Activated T-cell treated with anti-CD3 and anti-CD28 coated beads for 48 hours (primary cell): Measurements from ENCODE around the gene ARHGEF17.

Source experiments
- DNase-seq: peaks from one replicate; pipeline ENCODE4 v3.0.0-alpha.2; 2020; ENCODE audit warnings: low read depth

ARHGEF17 gene

DNA sequence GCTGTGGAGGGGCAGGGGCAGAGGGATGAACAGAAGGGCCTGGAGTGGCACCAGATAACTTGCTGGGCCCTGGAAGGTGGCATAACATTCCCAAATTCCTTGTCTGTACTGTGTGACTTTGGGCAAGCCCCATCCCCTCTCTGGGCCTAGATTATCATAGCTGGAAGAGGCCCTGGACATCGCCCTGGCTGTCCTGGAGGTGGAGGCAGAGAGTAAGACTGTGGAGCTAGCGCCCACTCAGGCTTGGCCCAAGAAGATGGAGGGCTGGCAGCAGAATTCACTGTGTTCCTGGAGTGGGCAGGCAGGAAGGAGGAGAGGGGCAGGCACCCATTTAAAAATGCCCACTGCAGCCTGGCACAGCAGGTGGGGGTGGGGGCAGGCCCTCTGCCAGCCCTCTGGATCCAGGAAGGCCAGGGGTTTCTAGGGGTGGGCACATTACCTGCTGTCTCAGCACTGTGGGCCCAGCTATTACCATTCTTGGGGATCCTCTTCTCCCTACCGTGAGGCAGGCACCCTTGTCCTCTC, 22.6 kb downstream of the ARHGEF17 start:
- no peak for DNase-seq

DNA sequence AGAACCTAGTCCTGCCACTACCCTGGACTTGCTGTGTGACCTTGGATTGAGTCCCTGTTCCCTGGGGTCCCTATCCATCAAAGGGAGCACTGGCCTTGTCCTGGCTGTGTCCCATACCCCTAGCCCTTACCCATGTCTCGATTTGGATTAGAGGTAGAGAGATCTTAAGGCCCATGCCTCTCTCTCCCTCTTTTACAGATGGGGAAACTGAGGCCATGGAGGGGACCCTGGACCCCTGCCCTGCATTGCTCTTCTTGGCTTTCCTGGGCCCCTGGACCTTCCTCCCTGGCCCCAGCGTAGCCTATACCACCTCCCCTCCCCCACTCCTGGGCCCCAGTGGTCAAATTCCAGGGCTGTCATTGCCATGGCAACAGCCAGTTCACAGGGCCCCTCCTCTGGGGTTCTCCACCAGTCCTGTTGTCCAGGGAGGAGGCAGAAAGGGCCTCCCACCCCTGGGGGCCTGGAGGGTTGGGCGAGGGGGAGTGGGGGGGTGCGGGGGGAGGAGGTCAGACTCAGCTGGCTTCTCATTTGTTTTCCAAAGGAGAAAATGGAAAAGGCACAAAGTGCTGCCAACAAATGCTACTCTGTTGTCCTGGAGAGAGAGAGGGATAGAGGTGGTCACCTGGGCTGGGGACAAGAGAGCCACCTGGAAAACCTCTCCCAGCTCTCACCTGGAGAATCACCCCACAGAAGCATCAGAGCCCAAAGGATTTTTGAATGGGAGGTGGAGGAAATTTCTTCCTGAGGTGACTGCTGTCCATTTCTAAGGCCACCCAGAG, 23.3 kb downstream of the ARHGEF17 start:
- no peak for DNase-seq

DNA sequence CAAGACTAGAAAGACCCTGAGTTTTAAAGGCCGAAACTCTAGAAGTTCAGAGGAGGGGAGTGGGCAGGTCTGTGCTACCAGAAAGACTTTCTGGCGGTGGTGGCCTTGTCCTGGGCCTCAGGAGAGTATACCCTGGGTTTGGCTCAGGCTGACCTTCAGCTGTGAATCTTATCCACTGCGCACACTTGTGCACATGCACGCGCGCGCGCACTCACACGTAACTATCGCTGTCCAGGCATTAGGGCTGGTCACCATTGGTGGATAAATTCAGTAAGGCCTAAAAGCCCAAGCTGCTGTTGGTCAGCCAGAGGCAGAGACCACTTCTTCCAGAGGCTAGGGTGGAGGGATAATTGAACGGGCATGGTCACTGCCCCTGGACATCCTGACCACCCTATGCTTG, 25.1 kb downstream of the ARHGEF17 start:
- no peak for DNase-seq

DNA sequence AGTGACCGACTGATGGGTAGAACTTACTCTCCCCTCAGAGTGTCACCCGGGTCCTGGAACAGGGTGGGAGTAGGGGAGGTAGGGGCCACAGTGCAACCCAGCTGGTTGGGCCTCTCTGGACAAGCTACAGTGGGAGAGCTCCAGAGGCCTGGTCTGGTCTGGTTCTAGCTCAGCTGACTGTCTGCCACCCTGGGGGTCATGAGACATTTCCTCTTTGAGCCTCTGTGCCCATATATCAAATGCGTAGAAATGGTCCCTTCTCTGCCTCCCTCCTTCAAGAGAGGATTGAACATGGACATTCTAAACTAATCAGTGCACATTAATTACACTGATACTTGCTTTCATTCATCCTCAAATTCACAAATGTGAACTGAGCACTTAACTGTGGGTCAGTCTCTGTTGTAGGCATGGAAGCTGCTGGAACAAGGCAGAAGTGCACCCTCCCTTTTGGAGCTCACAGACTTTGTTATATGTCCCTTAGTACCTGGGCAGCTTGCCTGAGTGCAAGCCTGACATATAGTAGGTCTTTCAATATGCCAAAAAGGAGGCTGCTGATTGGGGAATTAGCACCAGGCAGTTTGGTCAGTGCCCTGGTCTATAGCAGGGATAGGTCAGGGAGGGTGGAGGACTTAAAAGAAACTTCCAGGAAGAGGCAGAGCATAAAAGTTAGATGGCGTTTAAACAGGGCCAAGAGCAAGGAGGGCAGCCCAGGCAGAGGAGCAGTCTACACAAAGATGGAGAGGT, 25.7 kb downstream of the ARHGEF17 start:
- no peak for DNase-seq

DNA sequence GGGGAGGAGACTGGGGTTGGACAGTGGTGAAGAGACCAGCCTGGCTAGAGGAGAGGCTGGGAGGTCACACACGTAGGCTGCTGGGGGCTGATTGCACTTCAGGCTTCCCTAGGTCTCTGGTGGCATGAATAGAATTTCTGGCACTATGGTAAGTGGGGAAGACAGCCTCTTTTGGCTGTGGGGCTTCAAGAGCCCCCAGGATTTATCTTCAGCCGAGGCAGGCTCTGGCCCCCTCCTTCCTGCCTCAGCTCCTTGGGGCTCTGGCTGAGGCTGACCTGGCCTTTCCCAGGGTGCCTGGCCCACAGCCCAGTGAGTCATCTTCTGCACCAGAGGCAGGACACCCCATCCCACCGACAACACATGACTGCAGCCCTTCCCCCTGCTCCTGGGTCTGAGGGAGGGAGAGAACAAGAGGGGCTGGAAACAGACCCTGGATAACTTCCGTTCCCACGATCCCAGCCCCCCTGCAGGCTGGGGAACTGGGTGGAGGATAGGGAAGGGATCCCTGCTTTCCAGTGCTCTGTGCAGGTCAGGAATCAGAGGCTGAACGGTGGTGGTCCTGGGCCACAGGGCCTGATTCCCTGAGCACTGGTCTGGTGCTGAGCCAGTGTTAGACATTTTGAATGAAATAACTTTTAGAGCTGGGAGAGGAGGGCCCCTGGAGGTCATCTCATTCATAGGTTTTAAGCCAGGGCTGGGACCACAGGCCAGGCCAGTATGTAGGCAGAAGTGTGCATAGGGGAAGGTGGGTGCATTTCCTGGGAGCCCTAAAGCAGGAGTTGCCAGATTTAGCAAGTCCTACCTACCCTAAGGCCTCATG, 26.5 kb downstream of the ARHGEF17 start:
- no peak for DNase-seq

DNA sequence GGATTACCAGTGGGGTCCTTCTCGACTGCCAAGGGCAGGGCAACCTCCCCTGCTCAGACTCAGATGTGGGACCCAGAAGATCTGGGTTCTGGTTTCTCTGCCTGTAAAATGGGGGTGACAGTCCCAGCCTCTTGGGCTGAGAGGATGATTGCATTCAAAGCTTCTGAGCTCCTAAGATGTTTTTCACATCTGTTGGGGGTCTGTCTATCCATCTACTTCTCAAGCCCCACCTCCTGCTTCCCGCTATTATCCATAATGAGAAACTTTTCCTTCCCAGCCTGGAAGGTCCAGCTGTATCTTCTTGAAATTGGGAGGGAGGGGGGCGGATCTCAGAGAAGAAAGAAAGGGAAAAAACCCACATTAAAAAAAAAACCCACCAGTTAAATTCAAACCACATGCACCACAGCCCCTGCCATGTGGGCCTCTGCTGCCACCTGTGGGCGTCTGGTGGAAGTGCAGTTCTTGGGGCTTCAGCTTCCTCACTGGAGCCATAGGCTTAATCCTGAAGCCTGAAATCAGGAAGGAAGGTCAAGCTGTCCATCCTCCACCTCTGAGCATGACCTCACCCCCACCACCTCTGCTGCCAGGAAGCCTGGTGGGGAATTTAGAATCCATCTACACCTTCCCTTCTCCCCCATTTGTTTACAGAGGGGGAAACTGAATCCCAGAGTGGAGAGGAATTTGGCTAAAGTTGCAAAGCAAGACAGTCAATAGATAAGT, 27.3 kb downstream of the ARHGEF17 start:
- peak; percentile 71 for DNase-seq

DNA sequence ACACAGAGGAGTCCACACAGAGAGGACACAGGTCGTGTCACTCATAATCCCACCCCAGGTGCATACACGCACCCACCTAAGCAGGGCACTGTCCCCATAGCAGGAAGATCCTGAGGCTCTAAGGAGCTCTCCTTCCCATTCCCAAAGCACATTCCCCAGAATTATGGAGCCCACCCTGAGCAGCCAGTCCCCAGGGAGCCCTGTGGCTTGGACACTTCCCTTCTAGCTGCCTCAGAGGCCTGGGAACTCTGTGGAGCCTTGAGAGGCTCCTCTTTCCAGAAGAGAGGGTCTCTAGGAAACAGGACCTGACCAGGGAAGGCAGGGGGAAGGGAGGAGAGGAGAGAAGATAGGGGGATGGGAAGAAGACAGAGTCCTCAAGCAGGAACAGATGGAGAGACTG, 29.8 kb downstream of the ARHGEF17 start:
- DNase-seq, result no peak

DNA sequence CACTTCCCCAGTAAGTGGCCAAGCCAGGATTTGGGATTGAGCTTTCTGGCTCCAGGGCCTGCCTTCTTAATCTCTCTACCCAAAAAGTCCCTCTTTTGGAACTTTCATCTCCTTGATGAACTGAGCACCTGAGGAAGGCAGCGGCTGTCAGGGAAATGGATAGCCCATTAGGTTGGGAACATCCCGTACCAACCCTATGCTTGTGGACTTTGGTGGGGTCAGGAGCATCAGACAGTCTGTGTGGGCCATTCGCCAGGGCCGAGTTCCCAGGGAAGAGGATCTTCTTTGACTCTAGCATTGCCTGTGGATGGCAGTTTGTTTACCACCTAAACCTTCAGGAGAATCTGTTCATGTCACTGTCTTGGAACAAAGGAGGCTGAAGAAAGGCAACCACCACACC, 30.2 kb downstream of the ARHGEF17 start:
- DNase-seq, result no peak

DNA sequence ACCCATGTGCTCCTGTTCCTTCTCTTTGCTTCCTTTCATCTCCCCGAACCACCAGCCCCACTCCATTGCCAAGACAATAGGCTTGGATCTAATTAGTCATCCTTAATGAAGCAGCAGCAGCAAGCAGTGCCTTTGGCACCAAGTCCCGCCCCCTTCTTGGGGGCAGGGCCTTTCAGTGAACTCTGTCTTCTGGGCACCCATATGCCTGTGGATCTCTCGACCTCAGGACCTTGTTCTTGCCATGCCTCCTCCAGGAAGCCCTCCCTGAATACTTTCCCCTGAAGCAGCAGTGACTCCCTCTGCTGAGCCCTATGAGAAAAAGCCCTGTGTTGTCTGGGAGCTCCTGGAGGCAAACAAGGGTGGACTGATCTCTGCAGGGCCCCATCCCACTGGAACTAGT, 32.1 kb downstream of the ARHGEF17 start:
- DNase-seq, result no peak

DNA sequence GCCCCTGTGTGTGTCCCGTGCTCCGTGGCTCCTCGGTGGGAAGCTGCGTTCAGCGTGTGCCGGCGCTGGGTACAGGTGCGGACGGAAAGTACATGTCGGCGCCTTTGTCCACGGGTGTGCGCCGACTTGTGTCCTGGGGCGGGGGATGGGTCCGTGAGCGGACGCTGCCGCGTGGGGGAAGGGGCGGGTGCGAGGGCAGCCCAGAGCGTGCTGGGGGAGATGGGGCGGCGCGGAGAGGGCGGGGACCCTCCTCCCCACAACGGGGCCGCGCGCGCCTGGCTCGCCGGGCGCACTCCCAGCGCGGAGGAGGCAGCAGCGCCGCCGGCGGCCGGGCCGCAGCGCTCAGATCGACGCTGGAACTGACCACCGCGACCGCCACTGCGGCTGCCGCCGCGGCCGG, 34.6 kb downstream of the ARHGEF17 start:
- no peak for DNase-seq

DNA sequence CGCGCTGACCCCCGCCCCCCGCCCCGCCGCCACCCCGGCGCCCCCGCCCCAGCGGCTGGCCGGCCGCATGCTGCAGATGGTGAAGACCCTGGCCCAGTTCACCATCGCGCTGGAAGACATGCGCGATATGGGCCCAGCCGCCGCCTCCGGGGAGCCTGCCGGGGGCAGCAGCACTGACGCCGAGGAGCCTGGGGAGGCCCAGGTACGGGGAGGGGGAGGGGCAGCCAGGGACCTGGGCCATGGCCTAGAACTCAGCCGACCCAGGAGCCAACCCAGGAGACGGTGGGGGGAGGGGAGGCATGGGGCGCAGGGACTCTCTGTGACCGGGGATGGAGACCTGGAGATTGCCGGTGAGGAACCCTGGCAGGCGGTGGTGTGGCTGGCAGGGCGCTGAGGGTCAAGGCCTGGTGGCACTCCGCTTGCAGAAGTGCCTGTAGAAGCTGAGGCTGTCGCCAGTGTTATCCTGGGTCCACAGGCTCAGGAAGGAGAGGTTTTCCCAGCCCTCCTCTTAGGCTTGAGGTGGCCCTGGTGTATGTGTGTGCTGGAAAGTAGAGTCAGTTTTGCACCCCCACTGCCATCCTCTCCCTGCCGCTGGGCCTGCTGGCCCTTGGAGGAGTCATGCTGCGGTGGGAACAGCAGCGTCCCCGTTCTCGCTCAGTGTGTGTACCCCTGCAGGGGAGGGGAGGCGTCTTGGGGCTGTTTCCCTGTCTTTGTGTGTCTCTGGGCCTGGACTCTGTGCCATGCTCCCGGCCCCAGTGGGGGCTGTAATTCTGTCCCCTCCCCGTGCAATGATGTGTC, 35.2 kb downstream of the ARHGEF17 start:
- DNase-seq, result no peak

DNA sequence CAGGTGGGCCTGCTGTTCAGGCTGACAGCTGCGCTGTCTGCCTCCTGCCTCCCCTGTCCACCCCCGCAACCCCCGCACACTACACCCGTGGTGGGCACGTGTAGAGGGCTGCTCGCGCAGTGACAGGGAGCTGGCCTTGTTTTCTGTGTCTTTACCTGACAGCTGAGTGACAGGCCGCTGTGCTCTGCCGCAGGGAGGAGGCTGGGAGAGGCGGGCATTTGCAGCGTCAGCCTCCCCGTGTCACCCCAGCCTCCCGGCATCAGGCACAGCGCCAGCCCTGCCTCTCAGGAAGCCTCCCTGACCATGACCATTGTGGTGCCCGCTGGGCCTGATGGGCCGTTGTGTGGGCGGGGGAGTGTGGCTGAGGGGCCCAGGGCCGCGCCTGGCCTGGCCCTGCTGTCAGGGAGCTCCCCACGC, 36.1 kb downstream of the ARHGEF17 start:
- DNase-seq, result no peak

DNA sequence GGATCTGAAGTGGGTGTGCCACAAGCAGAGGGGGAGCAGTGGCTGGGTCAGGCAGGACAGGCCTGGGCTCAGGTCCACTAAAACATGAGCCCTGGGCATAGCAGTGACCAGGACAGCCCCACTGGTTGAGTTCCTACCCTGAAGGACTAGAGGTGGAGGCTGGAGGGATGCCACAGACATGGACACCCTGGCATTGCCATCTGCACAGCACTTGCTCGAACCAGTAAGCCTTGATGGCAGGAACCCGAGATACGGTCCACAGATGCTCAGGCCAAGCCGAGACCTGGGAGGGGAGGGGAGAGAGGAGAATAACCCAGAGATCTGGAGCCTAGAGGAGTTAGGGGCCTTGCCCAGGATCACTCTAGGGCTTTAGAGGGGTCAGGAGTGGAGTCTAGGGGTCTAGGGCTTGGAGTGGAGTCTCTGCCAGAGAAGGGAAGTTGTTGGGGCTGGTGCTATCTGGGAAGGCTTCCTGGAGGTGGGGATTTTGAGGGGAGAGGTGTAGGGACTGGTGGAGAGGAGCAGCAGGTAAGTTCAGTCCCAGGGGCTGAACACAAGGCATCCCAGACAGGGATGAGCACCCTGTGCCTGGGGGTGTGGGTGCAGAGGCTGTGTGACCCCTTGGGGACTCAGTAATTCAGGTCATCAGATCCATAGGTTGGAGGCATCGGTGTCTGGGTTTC, 37.5 kb downstream of the ARHGEF17 start:
- DNase-seq, result no peak

DNA sequence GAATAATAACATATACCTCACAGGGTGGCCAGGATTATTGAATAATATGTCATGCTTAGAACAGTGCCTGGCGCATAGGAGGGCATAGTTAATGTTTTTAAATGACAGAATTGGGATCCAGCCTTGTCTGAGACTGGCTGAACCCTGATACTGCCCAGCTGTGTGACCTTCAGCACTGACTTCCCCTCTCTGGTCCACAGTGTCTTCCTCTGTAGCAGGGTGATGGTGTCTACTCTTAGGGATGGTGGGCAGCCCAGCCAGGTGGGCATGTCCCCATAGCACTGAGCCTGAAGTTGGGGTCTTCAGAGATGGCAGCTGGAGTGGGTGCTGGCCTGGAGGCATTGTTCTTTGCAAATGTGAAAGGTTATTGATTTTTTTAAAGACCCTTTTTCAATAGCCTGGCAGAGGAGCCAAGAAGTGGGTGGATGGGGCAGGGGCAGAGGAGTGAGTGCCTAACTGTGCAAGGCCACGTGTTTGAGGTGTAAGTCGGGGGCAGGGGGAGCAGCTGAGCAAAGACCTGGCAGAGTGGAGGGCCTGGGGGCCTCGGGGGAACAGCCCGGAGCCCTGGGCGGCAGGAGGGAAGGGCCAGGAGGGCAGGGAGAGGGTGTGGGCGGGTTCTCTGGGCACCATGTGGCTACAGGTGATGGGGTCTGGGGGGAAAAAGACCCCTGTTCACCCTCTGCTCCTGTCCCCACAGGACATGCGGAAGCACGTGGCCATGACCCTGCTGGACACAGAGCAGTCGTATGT, 38.3 kb downstream of the ARHGEF17 start:
- DNase-seq, result no peak

DNA sequence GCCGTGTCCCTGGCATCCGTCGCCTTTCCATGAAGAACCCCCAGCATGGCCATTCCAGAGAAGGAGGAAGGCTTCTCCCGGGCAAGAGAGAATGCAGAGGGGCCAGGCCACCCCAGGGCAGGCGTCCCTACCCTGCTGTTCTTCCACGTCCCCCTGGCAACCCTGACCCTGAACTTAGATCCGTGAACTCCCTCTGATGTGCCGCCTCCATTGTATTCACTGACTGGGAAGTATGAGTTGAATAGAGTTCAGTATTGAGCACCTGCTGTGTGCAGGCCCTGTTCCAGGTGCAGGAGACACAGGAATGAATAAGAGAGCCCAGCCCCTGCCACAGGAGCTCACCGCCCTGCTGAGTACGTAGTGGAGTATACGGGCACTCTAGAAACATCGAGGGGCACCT, 39.0 kb downstream of the ARHGEF17 start:
- DNase-seq, result no peak

DNA sequence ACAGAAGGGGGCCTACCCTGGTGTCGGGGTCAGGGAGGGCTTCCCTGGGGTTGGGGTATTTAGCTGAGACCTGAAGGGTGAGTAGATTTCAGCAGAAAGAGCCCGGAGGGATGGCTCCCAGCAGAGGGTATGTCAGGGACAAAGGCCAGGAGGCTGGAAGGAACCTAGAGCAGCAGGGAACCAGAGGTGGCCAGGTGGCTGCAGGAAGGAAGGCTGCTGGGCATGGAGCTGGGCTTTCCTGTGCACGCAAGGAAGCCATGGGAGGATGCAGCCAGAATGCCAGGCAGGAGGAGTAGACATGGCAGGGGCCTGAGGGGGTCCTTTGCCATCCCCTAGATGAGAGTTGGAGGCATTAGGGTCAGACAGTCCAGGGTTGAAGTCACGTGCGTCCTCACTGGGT, 40.8 kb downstream of the ARHGEF17 start:
- DNase-seq, result no peak

DNA sequence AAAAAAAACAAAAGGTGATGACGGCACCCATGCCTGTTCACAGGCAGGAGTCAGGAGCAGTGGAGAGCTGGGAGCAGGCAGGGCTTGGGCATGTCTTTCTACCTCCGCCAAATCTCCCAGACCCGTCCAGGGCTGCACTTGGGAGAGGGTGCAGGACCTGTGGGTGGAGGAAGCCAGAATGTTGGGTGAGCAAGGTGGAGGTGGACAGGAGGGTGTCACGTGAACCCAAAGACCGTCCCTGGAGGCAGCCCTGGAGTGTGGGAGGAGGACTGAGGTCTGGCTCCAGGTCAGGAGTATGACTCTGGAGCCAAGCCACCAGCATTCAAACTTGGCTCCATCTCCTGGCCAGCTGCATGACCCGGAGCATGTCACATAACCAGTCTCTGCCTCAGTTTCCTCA, 41.6 kb downstream of the ARHGEF17 start:
- DNase-seq, result no peak

DNA sequence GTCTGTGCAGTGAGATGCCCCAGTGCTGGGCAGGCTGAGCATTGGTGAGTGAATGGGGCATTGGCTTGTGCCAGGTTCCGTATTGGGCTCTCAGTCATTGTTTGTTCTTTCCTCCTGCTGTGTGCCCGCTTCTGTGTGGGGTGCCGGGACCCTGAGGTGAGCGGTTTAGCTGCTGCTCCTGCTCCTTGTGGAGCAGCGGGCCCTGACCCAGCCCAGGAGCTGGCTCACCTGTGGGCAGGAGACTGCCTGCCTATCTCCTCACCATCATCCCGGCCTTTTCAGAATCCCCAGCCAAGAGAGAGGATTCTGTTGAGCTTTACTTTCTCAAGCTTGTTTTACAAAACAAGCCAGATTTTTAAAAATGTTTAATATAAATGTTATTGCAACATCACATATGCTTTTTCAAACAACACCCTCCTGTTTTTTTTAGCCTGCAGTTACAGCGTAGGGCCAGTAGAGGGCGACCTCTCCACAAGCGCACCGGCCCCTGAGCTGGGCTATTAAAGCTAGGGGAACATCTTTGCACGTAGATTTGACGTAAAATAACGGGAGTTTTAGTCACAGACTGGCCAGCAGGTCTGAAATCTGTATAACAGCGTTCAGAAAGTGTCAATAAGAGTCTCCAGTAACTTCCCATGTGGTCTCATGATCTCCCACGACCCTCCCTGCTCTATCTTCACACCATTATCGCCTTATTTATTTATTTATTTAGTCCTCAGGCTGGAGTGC, 43.0 kb downstream of the ARHGEF17 start:
- DNase-seq, result peak; percentile 41

DNA sequence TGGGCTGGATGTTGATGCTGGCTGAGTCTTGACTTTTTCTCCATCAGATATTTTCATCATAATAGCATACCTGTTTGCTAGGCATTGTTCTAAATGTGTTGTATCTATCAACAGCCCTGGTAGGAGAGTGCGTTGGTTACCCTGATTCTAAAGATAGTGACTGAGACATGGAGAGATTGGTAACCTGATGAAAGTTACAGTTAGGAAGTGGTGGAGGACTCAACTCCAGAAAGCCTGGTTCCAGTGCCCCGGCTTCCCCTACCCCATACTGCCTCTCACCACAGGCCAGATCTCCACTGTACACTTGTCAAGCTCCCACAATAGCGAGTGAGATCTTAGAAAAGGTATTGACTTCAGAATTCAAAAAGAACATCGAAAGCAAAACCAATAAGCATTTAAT, 45.3 kb downstream of the ARHGEF17 start:
- no peak for DNase-seq
